ENCODE measurements around the gene COL6A5.
A peak's percentile ranks its signal among the peaks of the same experiment; 100 is the strongest.
"Not testable (repeated sequence)": the region's sequence is repeated elsewhere in the genome, so short reads cannot be mapped to it uniquely, and the experiment has no call there.

Gene COL6A5

DNA sequence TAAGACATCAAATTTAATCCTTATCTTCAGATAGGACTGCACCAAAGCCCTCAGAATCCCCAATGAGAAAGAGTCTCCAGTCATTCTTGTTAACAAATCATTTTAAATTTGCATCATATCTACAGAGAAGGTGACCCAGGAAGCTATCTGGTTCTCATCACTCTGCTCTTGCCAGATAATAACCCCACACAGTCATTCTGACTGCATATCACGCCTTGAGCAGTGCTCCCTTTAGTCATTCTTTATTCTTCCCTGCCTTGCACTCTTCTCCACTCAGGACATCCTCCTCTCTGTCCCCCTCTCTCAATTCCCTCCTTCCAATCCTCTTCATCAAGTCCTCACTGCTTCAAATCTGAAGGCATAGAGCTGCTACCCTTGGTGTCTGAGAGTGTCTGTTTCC lies 87.8 kb downstream of the COL6A5 start:
- FAIRE-seq (no peak), DNase-seq (ENCODE audit: insufficient read length, low spot score) (no peak)

DNA sequence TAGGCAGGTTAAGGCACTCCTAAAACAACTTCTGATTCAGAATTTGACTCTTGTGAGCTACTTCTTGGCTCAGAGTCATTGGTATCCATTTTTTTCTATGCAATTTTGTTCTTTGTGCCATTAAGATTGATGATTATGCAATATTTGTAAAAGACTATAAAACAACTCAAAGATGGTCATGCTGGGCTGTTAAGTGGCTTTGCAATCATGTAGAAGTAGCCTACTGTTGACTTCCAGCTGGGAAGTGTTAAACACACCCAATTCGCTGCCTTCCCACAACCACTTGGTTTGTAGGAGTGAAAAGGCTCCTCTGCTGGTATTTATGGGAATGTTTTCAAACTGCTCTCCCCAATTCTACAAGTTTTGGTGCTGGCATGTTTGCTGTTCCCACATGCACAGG lies 96.8 kb downstream of the COL6A5 start:
- FAIRE-seq (no peak), DNase-seq (ENCODE audit: insufficient read length, low spot score) (no peak)

DNA sequence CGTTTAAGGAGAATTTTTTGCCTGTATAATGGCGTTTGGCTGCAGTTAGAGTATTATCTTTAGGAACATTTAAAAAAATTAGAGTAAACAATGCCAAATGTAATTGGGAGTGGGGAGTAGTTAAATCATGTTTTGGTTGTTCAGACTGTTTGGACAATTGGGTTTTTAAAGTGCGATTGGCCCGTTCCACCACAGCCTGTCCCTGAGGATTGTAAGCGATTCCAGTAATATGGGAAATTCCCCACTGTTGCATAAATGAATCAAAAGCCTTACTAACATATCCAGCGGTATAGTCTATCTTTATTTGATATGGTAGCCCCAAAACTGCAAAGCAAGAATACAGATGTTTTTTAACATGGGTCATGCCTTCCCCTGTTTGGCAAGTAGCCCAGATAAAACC lies 101.4 kb downstream of the COL6A5 start:
- not testable (repeated sequence) for DNase-seq (ENCODE audit: insufficient read length, low spot score); FAIRE-seq

DNA sequence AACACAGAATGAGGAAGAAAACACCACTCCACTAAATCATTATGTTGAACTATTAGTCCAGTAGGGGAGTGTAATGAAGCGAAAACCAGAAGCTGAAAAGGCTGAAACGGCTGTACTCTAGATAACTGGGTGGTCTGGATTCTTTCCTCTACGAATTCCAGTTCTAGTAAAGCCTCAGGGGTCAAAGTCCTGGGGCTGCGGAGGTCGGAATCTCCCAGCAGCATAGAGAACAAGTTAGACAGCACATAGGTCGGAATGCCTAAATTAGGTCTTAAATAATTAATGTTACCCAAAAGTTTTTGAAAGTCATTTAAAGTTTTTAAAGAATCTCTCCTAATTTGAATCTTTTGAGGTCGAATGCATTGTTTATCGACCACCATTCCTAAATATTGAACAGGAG lies 102.7 kb downstream of the COL6A5 start:
- not testable (repeated sequence) for FAIRE-seq; DNase-seq (ENCODE audit: insufficient read length, low spot score)

DNA sequence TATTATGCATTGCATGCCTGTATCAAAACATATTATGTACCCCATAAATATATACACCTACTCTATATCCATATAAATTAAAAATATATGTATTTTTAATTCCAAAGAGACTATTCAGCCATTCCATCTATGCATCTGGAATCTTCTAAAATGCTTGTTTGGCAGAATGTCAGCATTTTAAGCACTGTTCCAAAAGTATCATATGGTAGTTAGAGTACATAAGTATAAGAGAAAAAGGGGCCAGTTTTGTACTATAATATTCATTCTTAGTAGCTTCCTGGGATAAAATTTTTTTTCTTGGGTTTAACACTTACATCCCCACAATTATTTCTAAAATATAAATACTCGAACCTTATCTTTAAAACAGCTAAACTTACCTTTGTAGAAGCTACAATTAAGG lies 111.1 kb downstream of the COL6A5 start:
- DNase-seq (ENCODE audit: insufficient read length, low spot score) (no peak), FAIRE-seq (no peak)

DNA sequence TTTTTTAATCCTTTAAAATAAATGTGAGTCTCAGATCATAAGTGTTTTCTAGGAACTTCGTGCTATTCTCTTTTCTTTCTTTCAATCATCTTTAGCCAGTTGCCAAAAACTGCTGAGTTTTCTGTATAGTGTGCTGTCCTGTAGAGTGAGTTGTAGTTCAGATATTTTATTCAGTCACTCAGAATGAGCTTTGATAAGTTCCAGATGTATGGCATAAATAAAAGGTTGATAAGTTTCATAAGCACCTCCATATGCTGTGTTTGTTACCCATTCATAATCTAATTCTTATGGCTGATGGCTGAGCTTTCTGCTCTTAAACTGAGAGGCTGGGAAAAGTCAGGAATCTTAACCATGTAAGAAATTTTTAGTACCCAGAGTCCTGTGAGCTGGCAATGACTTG lies 112.2 kb downstream of the COL6A5 start:
- FAIRE-seq (no peak), DNase-seq (ENCODE audit: insufficient read length, low spot score) (no peak)

DNA sequence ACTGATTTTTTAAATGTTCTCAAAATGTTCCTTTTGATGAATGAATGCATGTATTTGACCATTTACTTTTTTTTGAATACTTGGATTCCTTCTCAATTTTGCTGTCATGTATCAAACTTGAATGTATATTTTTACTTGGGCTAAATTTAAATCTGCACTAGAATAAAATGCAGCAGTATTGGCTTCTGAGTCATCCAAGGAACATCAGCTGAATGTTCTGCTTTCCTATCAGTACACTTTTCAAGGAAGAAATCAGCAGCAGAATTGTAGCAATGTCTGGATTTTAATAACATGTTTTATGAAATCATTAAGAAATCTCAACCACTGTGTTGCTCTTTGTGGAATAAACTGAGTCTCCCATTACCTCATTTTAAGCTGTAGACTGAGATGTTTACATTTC lies 114.5 kb downstream of the COL6A5 start:
- FAIRE-seq (no peak), DNase-seq (ENCODE audit: insufficient read length, low spot score) (no peak)

DNA sequence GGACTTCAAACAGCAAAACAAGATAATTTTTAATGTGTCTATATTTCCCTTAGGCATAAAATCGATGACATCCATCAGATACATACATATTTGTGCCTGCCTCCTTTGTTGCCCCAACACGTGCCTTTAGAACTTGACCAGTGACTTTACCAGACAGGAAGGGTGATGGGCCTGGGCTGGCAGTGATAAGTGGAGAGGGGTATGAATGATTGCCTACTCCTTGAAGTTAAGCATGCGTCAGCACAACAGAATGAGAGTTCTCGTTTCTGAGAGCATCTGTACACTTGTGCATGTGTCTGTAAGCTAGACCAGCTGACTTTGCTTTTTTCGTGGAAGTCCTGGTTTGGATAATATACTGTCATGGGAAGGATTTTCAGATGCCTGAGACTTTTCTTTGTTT lies 116.6 kb downstream of the COL6A5 start:
- FAIRE-seq, result no peak

DNA sequence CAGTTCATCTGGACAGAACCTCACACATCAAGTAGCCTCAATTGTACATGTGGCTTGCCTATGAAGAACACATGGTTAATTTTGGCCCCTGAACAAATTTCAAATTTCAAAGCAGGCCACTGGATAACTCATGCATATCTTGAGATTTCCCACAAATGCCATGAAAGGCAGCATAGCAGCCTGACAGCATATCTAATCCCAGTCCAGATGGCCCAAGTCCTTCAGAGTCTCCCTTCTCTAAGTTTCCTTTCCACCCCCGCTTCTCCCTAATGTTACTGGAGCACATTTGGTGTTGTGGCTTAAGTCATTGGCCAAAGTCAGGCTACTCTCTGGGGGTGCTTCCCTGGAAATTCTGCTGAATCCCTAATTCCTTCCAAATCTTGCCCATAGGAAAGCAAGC lies 117.7 kb downstream of the COL6A5 start:
- DNase-seq (ENCODE audit: insufficient read length, low spot score) (no peak), FAIRE-seq (no peak)

More for the DNA sequence above, 116.6 kb downstream of the COL6A5 start:
- no peak for DNase-seq (ENCODE audit: insufficient read length, low spot score)

DNA sequence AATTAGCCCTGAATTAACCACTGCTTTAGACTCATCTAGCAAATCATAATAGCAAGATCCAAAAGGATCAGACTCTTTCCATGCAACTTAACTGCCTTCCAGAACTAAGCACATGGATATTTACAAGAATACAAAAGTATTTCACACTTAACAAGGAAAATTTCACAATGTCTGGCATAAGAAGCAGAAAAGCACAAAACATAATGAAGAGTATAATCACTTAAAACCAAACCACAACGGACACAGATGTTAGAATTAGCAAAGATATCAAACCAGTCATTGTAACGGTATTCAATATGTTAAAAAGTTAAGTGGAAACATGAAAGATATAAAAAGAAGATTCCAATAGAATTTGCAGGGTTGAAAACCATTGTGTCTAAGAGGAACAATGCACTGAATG lies 120.0 kb downstream of the COL6A5 start:
- no peak for DNase-seq (ENCODE audit: insufficient read length, low spot score)
- no peak for FAIRE-seq

DNA sequence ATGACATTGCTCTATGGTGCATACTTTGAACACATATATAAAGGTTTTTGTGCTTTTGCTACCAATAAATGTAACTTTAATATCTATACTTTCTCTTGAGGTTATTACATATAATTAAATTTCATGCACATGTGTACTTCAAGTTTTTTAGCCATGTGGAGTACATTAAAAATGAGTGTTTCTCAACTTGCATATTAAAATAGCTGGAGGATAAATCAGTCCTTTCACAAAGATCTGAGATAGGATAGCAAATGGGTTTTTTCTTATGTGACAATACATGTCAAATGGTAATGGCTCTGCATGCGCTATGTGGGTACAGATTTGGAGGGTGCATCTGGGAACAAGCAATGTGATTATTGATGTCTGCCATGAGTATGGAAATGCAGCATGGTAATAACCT lies 122.8 kb downstream of the COL6A5 start:
- DNase-seq (ENCODE audit: insufficient read length, low spot score) (no peak), FAIRE-seq (no peak)

DNA sequence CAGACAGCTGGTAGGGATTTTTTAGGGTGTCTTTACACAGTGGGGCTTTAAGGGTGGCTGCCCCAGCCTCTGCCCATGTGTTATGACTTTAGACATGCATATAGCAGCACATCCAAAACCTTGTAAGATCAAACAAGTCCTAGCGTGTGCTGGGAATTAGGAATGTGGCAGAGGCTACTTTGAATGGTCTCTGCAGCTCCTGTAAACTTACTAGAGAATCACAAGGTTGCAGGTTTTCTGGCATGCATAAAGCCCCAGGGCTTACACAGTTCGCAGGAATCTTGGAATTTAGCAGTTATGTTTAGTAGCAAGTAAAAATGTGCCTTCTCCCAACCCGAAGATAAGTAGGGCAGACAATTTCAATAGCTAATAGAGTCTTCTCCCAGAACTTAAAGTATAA lies 124.7 kb downstream of the COL6A5 start:
- DNase-seq (ENCODE audit: insufficient read length, low spot score) (no peak), FAIRE-seq (no peak)

DNA sequence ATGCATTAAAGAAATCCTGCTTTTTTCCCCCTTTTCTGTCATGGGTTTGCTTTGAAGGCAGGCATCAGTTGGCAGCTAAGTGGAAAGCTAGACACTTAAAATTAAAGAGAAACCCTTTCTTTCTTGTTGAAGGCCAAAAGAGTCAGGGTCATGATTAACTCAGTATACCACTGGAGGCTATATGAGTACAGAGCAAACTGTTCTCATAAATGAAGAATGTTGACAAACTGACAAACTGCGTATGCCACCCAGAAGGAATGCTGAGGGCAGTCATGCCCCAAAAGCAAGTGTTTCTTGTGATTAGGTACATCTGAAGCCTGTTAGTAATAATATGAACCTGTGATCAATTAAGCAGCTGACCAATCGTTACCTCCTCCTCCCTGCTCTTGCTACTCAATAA lies 127.9 kb downstream of the COL6A5 start:
- no peak for DNase-seq (ENCODE audit: insufficient read length, low spot score)

DNA sequence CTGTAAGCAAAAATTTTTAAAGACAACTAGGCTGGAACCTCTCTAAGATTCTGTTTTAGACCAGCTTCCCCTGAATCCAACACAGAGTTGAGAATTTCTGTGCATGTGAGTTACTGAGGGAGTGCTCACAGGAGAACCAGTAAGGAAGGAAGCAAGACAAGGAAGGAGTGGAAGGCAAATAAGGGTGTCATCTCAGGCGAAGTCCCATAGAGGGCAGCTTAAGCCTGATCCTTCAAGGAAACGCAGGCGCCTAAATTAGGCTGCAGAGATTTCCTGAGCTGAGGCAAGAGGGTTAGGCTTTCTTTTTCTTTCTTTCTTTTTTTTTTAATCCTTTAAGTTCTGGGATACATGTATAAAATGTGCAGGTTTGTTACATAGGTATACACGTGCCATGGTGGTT lies 135.3 kb downstream of the COL6A5 start:
- DNase-seq (ENCODE audit: insufficient read length, low spot score) (peak; percentile 2), FAIRE-seq (no peak)

More for the DNA sequence above, 127.9 kb downstream of the COL6A5 start:
- no peak for FAIRE-seq

DNA sequence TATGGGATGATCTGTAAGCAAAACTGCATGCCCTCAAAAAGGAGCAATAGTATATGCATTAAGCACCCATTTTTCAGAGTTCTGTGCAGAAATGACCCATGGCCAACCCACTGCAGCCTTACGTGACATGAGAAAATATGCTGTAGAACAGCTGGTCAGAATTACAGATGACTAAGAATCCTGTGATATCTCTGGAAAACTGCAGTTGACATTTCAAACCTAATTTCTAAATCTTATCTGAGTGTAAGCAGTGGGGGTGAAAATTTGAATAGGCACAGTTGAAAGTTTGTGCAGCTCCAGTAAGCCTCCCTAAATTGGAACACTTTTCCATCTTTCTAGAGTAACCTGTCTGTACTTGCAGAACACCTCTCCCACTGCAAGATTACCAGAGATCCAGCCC lies 142.8 kb downstream of the COL6A5 start:
- FAIRE-seq, result no peak
- DNase-seq (ENCODE audit: insufficient read length, low spot score), result no peak

DNA sequence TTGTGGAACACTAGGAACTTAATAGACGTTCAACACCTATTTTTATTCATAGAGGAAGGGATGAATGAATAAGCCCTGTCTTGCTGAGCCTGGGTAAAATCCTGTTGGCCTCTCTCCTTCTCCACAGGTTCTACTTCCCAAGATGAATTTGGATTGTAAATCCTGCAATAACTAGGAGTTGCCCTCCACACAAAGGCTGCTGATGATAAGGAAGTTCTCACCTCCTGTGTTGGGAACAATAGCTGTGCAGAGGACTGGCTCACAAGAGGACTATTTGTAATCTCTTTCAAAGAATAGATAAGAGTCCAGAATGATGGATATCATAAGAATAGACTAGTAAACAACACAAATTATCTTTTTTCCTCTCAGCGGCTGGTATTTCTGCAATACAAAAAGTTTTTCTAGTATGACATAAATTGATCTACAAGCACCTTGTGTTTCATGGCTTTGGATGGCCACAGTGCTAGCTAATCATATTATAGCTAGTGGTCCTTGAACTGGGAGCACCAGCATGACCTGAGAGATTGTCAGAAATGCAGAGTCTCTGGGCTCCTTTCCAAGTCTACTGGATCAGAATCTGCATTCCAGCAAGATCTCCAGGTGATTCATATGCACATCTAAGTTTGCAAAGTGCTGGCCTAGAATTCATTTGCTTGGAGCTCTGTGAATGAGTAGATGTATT lies 143.4 kb downstream of the COL6A5 start:
- FAIRE-seq (no peak), DNase-seq (ENCODE audit: insufficient read length, low spot score) (no peak)

DNA sequence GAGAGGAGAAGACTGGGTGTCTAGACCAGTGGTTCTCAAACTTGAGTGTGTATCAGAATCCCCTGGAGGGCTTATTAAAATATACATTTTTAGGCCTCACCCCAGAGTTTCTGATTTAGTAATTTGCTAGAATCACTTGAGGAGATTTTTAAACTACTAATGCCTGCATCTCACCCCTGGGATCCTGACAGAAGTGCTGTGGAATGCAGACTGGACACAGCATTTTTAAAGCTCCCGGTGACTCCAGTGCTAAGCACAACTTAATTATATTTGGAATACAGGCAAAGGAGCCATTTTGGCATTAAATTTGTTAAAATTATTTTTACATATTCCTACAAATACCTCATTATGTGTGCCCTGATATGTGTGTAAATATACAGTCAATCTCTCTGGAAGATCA lies 144.8 kb downstream of the COL6A5 start:
- no peak for FAIRE-seq

DNA sequence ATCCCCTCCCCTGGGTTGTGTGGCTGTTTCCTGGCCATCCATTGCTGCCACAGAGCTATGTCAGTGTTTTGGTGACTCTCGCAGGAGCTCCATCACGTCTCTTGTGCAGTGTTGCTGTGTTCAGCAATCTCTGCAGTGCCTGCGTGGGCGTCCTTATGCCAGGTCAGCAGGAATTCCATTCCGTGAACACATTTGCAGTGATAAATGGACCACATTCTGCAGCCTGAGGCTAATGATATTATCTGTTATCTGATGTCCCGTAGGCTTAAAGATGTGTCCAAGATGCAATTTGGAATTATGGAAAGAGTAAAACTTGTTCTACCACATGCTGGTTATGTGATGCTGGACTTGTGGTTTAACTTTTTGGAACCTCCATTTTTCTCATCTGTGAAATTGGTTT lies 146.0 kb downstream of the COL6A5 start:
- FAIRE-seq, result no peak
- no peak for DNase-seq (ENCODE audit: insufficient read length, low spot score)

More for the DNA sequence above, 144.8 kb downstream of the COL6A5 start:
- DNase-seq (ENCODE audit: insufficient read length, low spot score), result no peak

DNA sequence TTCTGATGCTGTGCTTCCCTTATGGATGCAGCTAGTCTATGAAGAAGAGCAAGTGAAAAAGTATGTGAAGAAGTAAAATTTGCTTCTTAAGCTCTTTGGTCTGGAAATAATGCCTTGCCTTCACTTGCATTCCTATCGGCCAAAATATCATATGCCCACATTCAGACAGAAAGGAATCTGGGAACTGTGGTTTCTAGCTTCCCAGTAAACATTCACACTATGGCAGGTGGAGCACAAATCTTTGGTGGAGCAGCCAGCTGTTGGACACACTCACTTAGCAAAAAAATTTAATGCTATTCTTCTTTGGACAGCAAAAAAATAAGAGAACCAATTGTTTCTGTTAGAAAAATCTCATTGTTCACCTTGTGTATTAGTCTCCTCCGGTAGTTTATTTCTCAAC lies 159.2 kb downstream of the COL6A5 start:
- DNase-seq (ENCODE audit: insufficient read length, low spot score), result no peak

DNA sequence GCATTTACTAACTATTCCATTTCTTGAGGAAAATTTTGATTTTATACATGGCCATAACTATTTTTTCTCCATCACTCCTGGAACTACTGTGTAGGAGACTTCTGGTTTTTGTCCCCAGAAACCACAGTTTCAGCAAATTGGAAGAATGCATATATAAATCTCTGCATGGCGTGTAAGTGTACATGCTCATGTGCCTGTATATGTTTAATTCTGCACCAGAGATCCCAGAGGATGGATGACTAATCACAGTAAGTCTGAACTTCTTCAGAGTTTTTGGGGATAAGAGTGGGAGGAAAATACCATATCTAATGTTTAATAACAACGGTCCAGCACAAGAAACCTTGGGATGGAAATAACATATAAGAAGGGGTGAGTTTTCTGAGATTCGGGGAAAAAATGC lies 160.6 kb downstream of the COL6A5 start:
- DNase-seq (ENCODE audit: insufficient read length, low spot score) (no peak), FAIRE-seq (no peak)

More for the DNA sequence above, 159.2 kb downstream of the COL6A5 start:
- FAIRE-seq, result no peak

DNA sequence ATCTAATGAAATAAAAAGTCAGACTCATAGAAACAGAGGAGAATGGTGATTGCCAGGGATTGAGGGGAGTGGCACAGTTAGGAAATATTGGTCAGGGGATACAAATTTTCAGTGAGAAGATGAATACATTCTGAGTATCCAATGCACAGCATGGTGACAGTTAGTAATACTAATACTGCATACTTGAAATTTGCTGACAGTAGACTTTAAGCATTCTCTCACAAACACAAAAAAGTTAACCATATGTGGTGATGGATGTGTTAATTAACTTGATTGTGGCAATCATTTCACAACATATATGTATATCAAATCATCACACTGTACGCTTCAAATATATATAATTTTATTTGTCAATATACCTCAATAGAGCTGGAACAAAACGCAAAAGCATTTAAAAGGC lies 162.3 kb downstream of the COL6A5 start:
- DNase-seq (ENCODE audit: insufficient read length, low spot score) (no peak), FAIRE-seq (no peak)

DNA sequence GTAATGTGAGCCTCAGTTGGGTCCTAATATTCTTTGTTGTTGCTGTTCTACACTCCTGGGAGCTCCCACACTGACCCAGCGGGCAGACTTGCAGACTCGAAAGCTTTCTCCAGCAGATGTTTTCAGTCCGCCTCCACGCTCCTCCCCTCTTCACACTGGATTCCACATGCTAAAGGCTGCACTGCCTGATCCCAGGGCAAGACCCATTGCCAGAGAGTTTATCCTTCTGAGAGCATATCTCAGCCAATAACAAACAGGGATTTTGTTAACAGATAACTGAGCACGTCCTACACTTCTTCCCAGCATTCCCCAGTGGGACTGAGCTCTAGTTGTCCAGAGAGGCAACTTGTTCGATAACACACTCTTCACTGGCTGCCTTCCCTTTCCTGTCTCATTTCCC lies 163.5 kb downstream of the COL6A5 start:
- DNase-seq (ENCODE audit: insufficient read length, low spot score) (no peak), FAIRE-seq (no peak)

DNA sequence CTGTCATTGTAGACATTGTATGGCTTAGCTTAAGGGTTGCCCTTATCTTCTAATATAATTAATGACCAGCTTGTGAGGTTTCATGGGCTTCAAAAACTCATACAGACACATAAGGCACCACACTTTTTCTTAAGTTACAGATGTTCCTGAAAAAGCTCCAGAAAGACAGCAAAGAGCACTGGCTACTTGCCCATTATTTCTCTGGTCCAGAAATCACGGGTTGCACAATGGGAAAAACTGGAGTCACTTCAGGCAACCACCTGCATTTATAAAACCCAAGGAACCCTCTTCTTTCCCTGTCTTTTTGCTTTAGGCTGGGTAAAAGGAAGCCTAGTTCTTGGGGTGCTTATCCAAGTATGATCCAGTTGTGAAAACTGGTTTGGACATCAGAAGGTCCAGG lies 169.2 kb downstream of the COL6A5 start:
- FAIRE-seq (no peak), DNase-seq (ENCODE audit: insufficient read length, low spot score) (no peak)

Data from GM19239 (cell line).